ENCODE measurements around the gene OSBP2.

The OSBP2 gene

GRCh38 chr22:30884211-30885000 lies 189.7 kb downstream of the OSBP2 start:
- FAIRE-seq: no peak

GRCh38 chr22:30885001-30885366 lies 190.3 kb downstream of the OSBP2 start:
- FAIRE-seq: no peak

- FAIRE-seq: no peak
These were observed 190.9 kb downstream of the OSBP2 start for GRCh38 chr22:30885591-30885990.

- FAIRE-seq: no peak
These were observed 192.8 kb downstream of the OSBP2 start for GRCh38 chr22:30887453-30887852.

GRCh38 chr22:30887861-30888260 lies 193.2 kb downstream of the OSBP2 start:
- no peak for FAIRE-seq

- FAIRE-seq: no peak
These were observed 194.8 kb downstream of the OSBP2 start for GRCh38 chr22:30889268-30889995.

GRCh38 chr22:30889996-30890480 lies 195.4 kb downstream of the OSBP2 start:
- no peak for FAIRE-seq

GRCh38 chr22:30890686-30891442 lies 196.2 kb downstream of the OSBP2 start:
- FAIRE-seq: no peak

GRCh38 chr22:30891443-30891755 lies 196.7 kb downstream of the OSBP2 start:
- no peak for FAIRE-seq

- FAIRE-seq: no peak
These were observed 197.1 kb downstream of the OSBP2 start for GRCh38 chr22:30891781-30892180.

GRCh38 chr22:30892286-30892685 lies 197.6 kb downstream of the OSBP2 start:
- FAIRE-seq: no peak

- FAIRE-seq: no peak
These were observed 198.1 kb downstream of the OSBP2 start for GRCh38 chr22:30892731-30893221.

- no peak for FAIRE-seq
These were observed 199.0 kb downstream of the OSBP2 start for GRCh38 chr22:30893434-30894370.

GRCh38 chr22:30894371-30894740 lies 199.7 kb downstream of the OSBP2 start:
- no peak for FAIRE-seq

GRCh38 chr22:30902496-30903357 lies 208.1 kb downstream of the OSBP2 start:
- FAIRE-seq: no peak

- no peak for FAIRE-seq
These were observed 209.3 kb downstream of the OSBP2 start for GRCh38 chr22:30903876-30904460.

GRCh38 chr22:30905696-30906341 lies 211.1 kb downstream of the OSBP2 start:
- FAIRE-seq: no peak

- FAIRE-seq: no peak
These were observed 211.7 kb downstream of the OSBP2 start for GRCh38 chr22:30906411-30906810.

- no peak for FAIRE-seq
These were observed 212.3 kb downstream of the OSBP2 start for GRCh38 chr22:30906946-30907345.

- FAIRE-seq: no peak
These were observed 213.4 kb downstream of the OSBP2 start for GRCh38 chr22:30908051-30908461.
